ENCODE data around the gene UBFD1. TPM values are rescaled to one million over a fixed set of nuclear protein-coding genes. Genes with fewer than 3 reads are reported as not detected.

The UBFD1 gene, protein sequence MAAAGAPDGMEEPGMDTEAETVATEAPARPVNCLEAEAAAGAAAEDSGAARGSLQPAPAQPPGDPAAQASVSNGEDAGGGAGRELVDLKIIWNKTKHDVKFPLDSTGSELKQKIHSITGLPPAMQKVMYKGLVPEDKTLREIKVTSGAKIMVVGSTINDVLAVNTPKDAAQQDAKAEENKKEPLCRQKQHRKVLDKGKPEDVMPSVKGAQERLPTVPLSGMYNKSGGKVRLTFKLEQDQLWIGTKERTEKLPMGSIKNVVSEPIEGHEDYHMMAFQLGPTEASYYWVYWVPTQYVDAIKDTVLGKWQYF
- 107 and 141 TPM in 2 replicates for total RNA-seq

GRCh38 chr16:23556881-23557778, at the start of gene UBFD1, which contains the start of gene EARS2:
Gene UBFD1 (plus strand): TSS chr16:23557727. CDS start chr16:23557743, 16 bp downstream.
Gene EARS2 (minus strand): TSS chr16:23557350. CDS start chr16:23557343, 7 bp downstream.

GRCh38 chr16:23510164-23510914, 47.2 kb upstream of the UBFD1 start, which contains the start of gene GGA2:
Gene GGA2 (minus strand): TSS chr16:23510494. CDS start chr16:23510411, 83 bp downstream.

DNA sequence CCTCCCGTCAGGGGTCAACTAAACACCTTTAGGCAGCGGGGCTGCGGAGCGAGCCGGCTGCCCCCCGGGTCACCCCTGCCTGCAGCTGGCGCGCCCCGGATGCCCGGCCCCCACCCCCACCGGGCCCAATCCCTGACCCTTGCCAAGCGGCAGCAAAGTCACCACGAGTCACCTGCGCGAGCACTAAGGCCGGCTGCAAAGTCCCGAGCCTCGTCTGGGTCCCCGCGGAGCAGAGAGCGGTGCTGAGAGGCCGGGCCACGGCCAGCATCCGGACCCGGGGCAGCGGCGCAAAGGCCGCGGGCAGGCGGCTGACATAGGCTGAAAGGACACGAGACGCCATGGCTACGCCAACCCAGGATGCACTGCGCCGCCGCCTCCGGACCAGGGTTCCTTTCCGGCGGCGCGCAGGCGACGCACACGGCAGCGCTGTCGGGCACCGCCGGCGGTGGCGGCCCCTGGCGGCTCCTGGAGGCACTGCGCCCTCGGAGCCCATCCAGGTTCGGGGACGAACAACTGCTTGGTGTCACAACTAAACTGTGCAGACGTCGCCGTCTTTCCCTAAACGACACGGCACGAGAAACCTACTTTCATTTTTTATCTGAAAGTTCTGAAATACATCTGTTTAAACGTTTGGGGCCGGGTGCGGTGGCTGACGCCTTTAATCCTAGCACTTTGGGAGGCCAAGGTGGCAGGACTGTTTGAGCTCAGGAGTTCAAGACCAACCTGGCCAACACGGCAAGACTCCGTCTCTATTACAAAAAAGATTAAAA, 38.6 kb downstream of the UBFD1 start, which contains the start of gene NDUFAB1:
Gene NDUFAB1 (minus strand): TSS at position 366 of the 770 bp plus-strand sequence. CDS start 26 bp downstream, at position 340.

Other genes starting within 250 kb of the UBFD1 start
- gene COG7, start 104.5 kb upstream of the UBFD1 start, total RNA-seq, result 25.1 and 27.6 TPM in 2 replicates
- 31.0 and 40.7 TPM in 2 replicates for gene GGA2, start 47.2 kb upstream of the UBFD1 start, total RNA-seq
- gene EARS2, start 377 bp upstream of the UBFD1 start, total RNA-seq, result 52.2 and 55.1 TPM in 2 replicates
- gene NDUFAB1, start 38.6 kb downstream of the UBFD1 start, total RNA-seq, result 83.5 and 96.4 TPM in 2 replicates
- 8.7 and 15.5 TPM in 2 replicates for gene PALB2, start 83.6 kb downstream of the UBFD1 start, total RNA-seq
- 49.9 and 84.7 TPM in 2 replicates for gene DCTN5, start 83.7 kb downstream of the UBFD1 start, total RNA-seq
- 16.6 and 49.4 TPM in 2 replicates for gene PLK1, start 121.2 kb downstream of the UBFD1 start, total RNA-seq
- 0.12 and 0.77 TPM in 2 replicates for gene ERN2, start 155.5 kb downstream of the UBFD1 start, total RNA-seq
- gene CHP2, start 197.3 kb downstream of the UBFD1 start, total RNA-seq, result not detected in 2 replicates

All from uterine smooth muscle cell (primary cell).